Mucosa of descending colon (tissue), 3 donors: ENCODE measurements around the gene PACRG. TPM values are rescaled to one million over a fixed set of nuclear protein-coding genes. Genes with fewer than 3 reads are reported as not detected.

Source experiments
- ATAC-seq: fragments of 200-7000 bp; cut with Tn5 transposase; one replicate; pipeline ENCODE4 v1.9.1; 2020; ENCODE audit warnings: mild to moderate bottlenecking, moderate library complexity
- DNase-seq, 3 donors: peaks; one replicate each; pipeline ENCODE4 v3.0.0-alpha.2; 2020
- H3K36me3 ChIP-seq: fragments of 200-600 bp; one replicate; pipeline ENCODE4 v1.8.0; 2021; ENCODE audit warnings: low read depth, mild to moderate bottlenecking
- H3K4me1 ChIP-seq: fragments of 200-600 bp; one replicate; pipeline ENCODE4 v1.8.0; 2021; ENCODE audit warnings: low read depth, mild to moderate bottlenecking
- H3K4me3 ChIP-seq: fragments of 200-600 bp; one replicate; pipeline ENCODE4 v1.8.0; 2021; ENCODE audit warnings: mild to moderate bottlenecking
- H3K9me3 ChIP-seq: fragments of 200-600 bp; one replicate; pipeline ENCODE4 v1.8.0; 2021; ENCODE audit warnings: mild to moderate bottlenecking
- CTCF ChIP-seq: fragments of 200-600 bp; IDR thresholded peaks from one replicate; pipeline ENCODE4 v1.8.0; 2022; ENCODE audit warnings: antibody characterized with exemption, mild to moderate bottlenecking
- intact Hi-C, 2 donors: fragments of 100-400 bp; cut with DNase I in 1 of 2; cut with micrococcal nuclease in 1 of 2; formaldehyde crosslinking; loops; one replicate each; pipeline versions ENCODE4 v1.11.0 to v1.11.1; 2022; cut with DNase I, micrococcal nuclease
- total RNA-seq, 3 donors: library from RNA; stranded (reverse); fragmentation: NEBNext Ultra II Directional in 2 of 3; extraction: Animal tissue kit (Norgen Biotek cat#: 25700) in 2 of 3; gene quantifications; one replicate each; pipeline versions ENCODE4 v1.2.1 to v1.2.4, GENCODE V29; 2021 to 2023
- donor health status: DM: no; HTN: no; CAD: no; lungs with moderate emphysema.
- donor health status: DM: no; HTN: no; CAD: no.
- donor health status: DM: no; HTN: yes; CAD: no.

Gene PACRG
- total RNA-seq, 3 donors from 2014 or later = 1.1 to 1.5 (median 1.3) TPM

GRCh38 chr6:162728197-162728596 is 423 bp downstream of the PACRG start:
- intact Hi-C loops = no loop called here
- TF ChIP-seq CTCF = no peak
- H3K4me3 ChIP-seq = no peak overlapping the region
- no peaks in the 10 kb centered on the region for H3K36me3 ChIP-seq
- H3K4me1 ChIP-seq = peaks cover 17% of the 10 kb centered on the region
- no peak for ATAC-seq
- DNase-seq = peak in 1 of 3 donors; percentile 31
- H3K9me3 ChIP-seq = no peaks in the 10 kb centered on the region

- H3K36me3 ChIP-seq = no peaks in the 10 kb centered on the region
- intact Hi-C loops = no loop called here
- no peak for ATAC-seq
- DNase-seq = no peak
- no peak overlapping the region for H3K4me3 ChIP-seq
- H3K9me3 ChIP-seq = no peaks in the 10 kb centered on the region
- TF ChIP-seq CTCF = no peak
- H3K4me1 ChIP-seq = peaks cover 17% of the 10 kb centered on the region
These were observed 932 bp downstream of the PACRG start for GRCh38 chr6:162728706-162729105.

- no peaks in the 10 kb centered on the region for H3K9me3 ChIP-seq
- no peak for DNase-seq
- H3K4me1 ChIP-seq = peaks cover 6% of the 10 kb centered on the region
- ATAC-seq = no peak
- intact Hi-C loops = no loop called here
- no peak for TF ChIP-seq CTCF
- no peaks in the 10 kb centered on the region for H3K36me3 ChIP-seq
- no peak overlapping the region for H3K4me3 ChIP-seq
These were observed 2.7 kb downstream of the PACRG start for GRCh38 chr6:162730502-162730901.

GRCh38 chr6:162733489-162733888 is 5.7 kb downstream of the PACRG start:
- Histone ChIP-seq H3K4me3 (no peak overlapping the region), H3K4me1 (no peaks in the 10 kb centered on the region), H3K9me3 (no peaks in the 10 kb centered on the region), H3K36me3 (no peaks in the 10 kb centered on the region)
- DNase-seq (no peak), ATAC-seq (no peak)
- intact Hi-C loops = no loop called here
- TF ChIP-seq CTCF = no peak

GRCh38 chr6:162736961-162737360 is 9.2 kb downstream of the PACRG start:
- peak in 1 of 3 donors; percentile 9 for DNase-seq
- Histone ChIP-seq H3K4me1 (no peaks in the 10 kb centered on the region), H3K36me3 (no peaks in the 10 kb centered on the region), H3K4me3 (no peak overlapping the region), H3K9me3 (no peaks in the 10 kb centered on the region)
- intact Hi-C loops = no loop called here
- no peak for ATAC-seq
- TF ChIP-seq CTCF = no peak

- no peak for TF ChIP-seq CTCF
- no peaks in the 10 kb centered on the region for H3K9me3 ChIP-seq
- H3K36me3 ChIP-seq = no peaks in the 10 kb centered on the region
- intact Hi-C loops = no loop called here
- no peaks in the 10 kb centered on the region for H3K4me1 ChIP-seq
- DNase-seq = no peak
- no peak for ATAC-seq
- no peak overlapping the region for H3K4me3 ChIP-seq
These were observed 23.0 kb downstream of the PACRG start for GRCh38 chr6:162750776-162751175.
